A549 (cell line): ENCODE data around the gene BTAF1. TPM values are rescaled to one million over a fixed set of nuclear protein-coding genes. Genes with fewer than 3 reads are reported as not detected.

Experiments used
- ATAC-seq, 2 experiments: fragments of 200-7000 bp in 1 of 2; fragments of >200 bp in 1 of 2; cut with Nextera tagmentation in 1 of 2; cut with Tn5 transposase in 1 of 2; 3 replicates each; pipeline versions ENCODE4 v1.8.0 to v1.9.1; 2018 to 2020; ENCODE audit warnings: mild to moderate bottlenecking in 1 of 2, moderate library complexity in 1 of 2
- CTCF ChIA-PET: fragments of 300-600 bp; sonication (Branson Sonifier 250); formaldehyde crosslinking; extraction: SDS; loops from one replicate; lab custom pipeline; 2021; ENCODE audit warnings: antibody characterized with exemption, inconsistent platforms; lab: Yijun Ruan, JAX
- POLR2A ChIA-PET: fragments of 350-600 bp; formaldehyde crosslinking; extraction: SDS; loops from one replicate; lab custom pipeline; 2021; ENCODE audit warnings: antibody characterized with exemption, inconsistent platforms; lab: Yijun Ruan, JAX
- DNase-seq, 2 experiments: peaks; one replicate each; pipeline versions ENCODE4 v3.0.0 to v3.0.0-alpha.2; 2011 to 2016; ENCODE audit warnings: low read depth in 1 of 2, low spot score in 1 of 2
- FAIRE-seq: peaks from 2 replicates; lab custom pipeline; 2011; peaks lifted over from hg19 to GRCh38; lab: Jason Lieb, UNC
- H3K27ac ChIP-seq, 2 experiments: fragments of >200 bp; sonication (Bioruptor Twin); formaldehyde crosslinking; 3 replicates each; pipeline ENCODE4 v1.5.1; 2016 to 2017
- H3K4me1 ChIP-seq: fragments of >200 bp; sonication (Bioruptor Twin); formaldehyde crosslinking; 3 replicates; pipeline ENCODE4 v1.6.1; 2016
- H3K4me2 ChIP-seq: fragments of >200 bp; sonication (Bioruptor Twin); formaldehyde crosslinking; 3 replicates; pipeline ENCODE4 v1.6.1; 2016
- H3K4me3 ChIP-seq: fragments of >200 bp; sonication (Bioruptor Twin); formaldehyde crosslinking; 3 replicates; pipeline ENCODE4 v1.5.1; 2016
- H3K9me3 ChIP-seq: fragments of >200 bp; sonication (Bioruptor Twin); formaldehyde crosslinking; 3 replicates; pipeline ENCODE4 v1.6.1; 2016
- BCL3 ChIP-seq: fragments of >200 bp; sonication (Bioruptor Twin); formaldehyde crosslinking; IDR thresholded peaks from 3 replicates; pipeline ENCODE4 v1.6.1; 2016
- CBX8 ChIP-seq: fragments of 200-600 bp; sonication (generic); IDR thresholded peaks from 2 replicates; pipeline ENCODE4 v1.6.1; 2016
- CEBPB ChIP-seq, 2 experiments: fragments of >200 bp in 1 of 2; sonication (Bioruptor Twin) in 1 of 2; formaldehyde crosslinking in 1 of 2; IDR thresholded peaks; 2 replicates each; pipeline ENCODE4 v1.6.1; 2012 to 2016
- CHD2 ChIP-seq: fragments of 150-350 bp; IDR thresholded peaks from 2 replicates; pipeline ENCODE4 v1.6.1; 2014; ENCODE audit warnings: low read length; ENCODE audit not compliant: partially characterized antibody
- CHD4 ChIP-seq: fragments of 200-600 bp; sonication (generic); IDR thresholded peaks from 2 replicates; pipeline ENCODE4 v1.6.1; 2016; ENCODE audit warnings: antibody characterized with exemption, mild to moderate bottlenecking, borderline replicate concordance
- CTCF ChIP-seq: fragments of >200 bp; sonication (Bioruptor Twin); formaldehyde crosslinking; IDR thresholded peaks from 3 replicates; pipeline ENCODE4 v1.5.1; 2016
- EHMT2 ChIP-seq: fragments of 200-600 bp; sonication (generic); IDR thresholded peaks from 2 replicates; pipeline ENCODE4 v1.6.1; 2016; ENCODE audit warnings: antibody characterized with exemption, low read depth, mild to moderate bottlenecking, moderate library complexity
- ELK1 ChIP-seq: fragments of 150-350 bp; IDR thresholded peaks from 2 replicates; pipeline ENCODE4 v1.6.1; 2014; ENCODE audit warnings: low read depth, mild to moderate bottlenecking, low read length
- ESRRA ChIP-seq: fragments of 150-350 bp; IDR thresholded peaks from 2 replicates; pipeline ENCODE4 v1.6.1; 2014; ENCODE audit warnings: mild to moderate bottlenecking, low read length, borderline replicate concordance
- FOSB ChIP-seq: fragments of 250-450 bp; sonication (Bioruptor Pico); IDR thresholded peaks from 2 replicates; pipeline ENCODE4 v1.5.0; 2020; ENCODE audit warnings: mild to moderate bottlenecking, moderate library complexity
- FOXS1 ChIP-seq: fragments of 250-450 bp; sonication (Bioruptor Pico); IDR thresholded peaks from 2 replicates; pipeline ENCODE4 v1.5.0; 2020; ENCODE audit warnings: mild to moderate bottlenecking, moderate library complexity
- HES2 ChIP-seq: fragments of >200 bp; sonication (Bioruptor Twin); formaldehyde crosslinking; IDR thresholded peaks from 2 replicates; pipeline ENCODE4 v1.6.1; 2016
- HOXB13 ChIP-seq: fragments of 250-450 bp; sonication (Bioruptor Pico); IDR thresholded peaks from 2 replicates; pipeline ENCODE4 v1.5.0; 2020; ENCODE audit warnings: low read depth, mild to moderate bottlenecking, moderate library complexity
- JUN ChIP-seq, 2 experiments: fragments of >200 bp; sonication (Bioruptor Twin); formaldehyde crosslinking; IDR thresholded peaks; 2 replicates in 1 of 2; 3 replicates in 1 of 2; pipeline ENCODE4 v1.6.1; 2016 to 2017
- JUNB ChIP-seq: fragments of >200 bp; sonication (Bioruptor Twin); formaldehyde crosslinking; IDR thresholded peaks from 2 replicates; pipeline ENCODE4 v1.6.1; 2016
- KDM1A ChIP-seq: fragments of 200-600 bp; sonication (generic); IDR thresholded peaks from 2 replicates; pipeline ENCODE4 v1.6.1; 2016; ENCODE audit warnings: low read depth, mild to moderate bottlenecking
- MAZ ChIP-seq: fragments of 150-350 bp; IDR thresholded peaks from 2 replicates; pipeline ENCODE4 v1.6.1; 2014; ENCODE audit warnings: antibody characterized with exemption, low read depth, low read length, borderline replicate concordance
- NFE2L2 ChIP-seq: fragments of 150-350 bp; conservative IDR thresholded peaks from 2 replicates; pipeline ENCODE4 v1.6.1; 2014; ENCODE audit warnings: low read length
- NPAS2 ChIP-seq: fragments of 250-450 bp; sonication (Bioruptor Pico); IDR thresholded peaks from 2 replicates; pipeline ENCODE4 v1.8.0; 2022; ENCODE audit warnings: mild to moderate bottlenecking, moderate library complexity, borderline replicate concordance
- NR3C1 ChIP-seq: fragments of >200 bp; sonication (Bioruptor Twin); formaldehyde crosslinking; IDR thresholded peaks from 3 replicates; pipeline ENCODE4 v1.6.1; 2017
- POLR2A ChIP-seq: IDR thresholded peaks from 2 replicates; pipeline ENCODE4 v1.6.1; 2012; ENCODE audit warnings: mild to moderate bottlenecking, low read length
- RARB ChIP-seq: fragments of 250-450 bp; sonication (Bioruptor Pico); IDR thresholded peaks from 2 replicates; pipeline ENCODE4 v1.8.0; 2021; ENCODE audit warnings: mild to moderate bottlenecking, moderate library complexity
- RCOR1 ChIP-seq: fragments of 150-350 bp; IDR thresholded peaks from 2 replicates; pipeline ENCODE4 v1.6.1; 2014; ENCODE audit warnings: antibody characterized with exemption, low read length, low read depth
- RFX5 ChIP-seq: fragments of 450-650 bp; IDR thresholded peaks from 2 replicates; pipeline ENCODE4 v1.7.1; 2014; ENCODE audit warnings: antibody characterized with exemption, mild to moderate bottlenecking, moderate library complexity
- TFCP2L1 ChIP-seq: fragments of 250-450 bp; sonication (Bioruptor Pico); IDR thresholded peaks from 2 replicates; pipeline ENCODE4 v1.5.0; 2021; ENCODE audit warnings: mild to moderate bottlenecking
- TP53 ChIP-seq: fragments of 250-450 bp; sonication (Bioruptor Pico); IDR thresholded peaks from 2 replicates; pipeline ENCODE4 v1.5.0; 2021; ENCODE audit warnings: mild to moderate bottlenecking, moderate library complexity
- ZFP36 ChIP-seq: fragments of 450-650 bp; IDR thresholded peaks from 2 replicates; pipeline ENCODE4 v1.6.1; 2014; ENCODE audit warnings: borderline replicate concordance; ENCODE audit not compliant: partially characterized antibody
- ZNF302 ChIP-seq: fragments of 250-450 bp; sonication (Bioruptor Pico); IDR thresholded peaks from 2 replicates; pipeline ENCODE4 v1.9.0; 2021; ENCODE audit warnings: inconsistent platforms, mild to moderate bottlenecking, moderate library complexity
- ZSCAN20 ChIP-seq: fragments of 250-450 bp; sonication (Bioruptor Pico); IDR thresholded peaks from 2 replicates; pipeline ENCODE4 v1.8.0; 2022; ENCODE audit warnings: mild to moderate bottlenecking, moderate library complexity
- WGBS: methylation state at CpG from one replicate; pipeline ENCODE4 v1.1.6; 2017; ENCODE audit errors: missing lambda C conversion rate; 5-methylcytosine and 5-hydroxymethylcytosine counted together
- polyA plus RNA-seq, 4 experiments: library from polyadenylated mRNA; depleted of rRNA in 3 of 4; stranded (reverse); fragments of >200 nt; fragmentation: RNase III in 1 of 4; extraction: RNeasy Plus Mini Kit Qiagen cat#74134 plus additional on column Dnase treatment in 1 of 4; gene quantifications; 2 replicates in 3 of 4; 3 replicates in 1 of 4; pipeline ENCODE4 v1.2.3, GENCODE V29; 2011 to 2017

BTAF1 gene
- polyA plus RNA-seq, 2 of the 4 experiments (the other 2 are of a cell fraction), result 16.7 to 54.7 TPM

GRCh38 chr10:92047215-92047614 lies 123.6 kb downstream of the BTAF1 start:
- CTCF ChIA-PET, result interaction anchor here (0.6 to 0.7 kb wide), 2 partner anchors 150 to 288 kb away, joined by 3 to 4 read pairs; no protein-coding TSS in a partner anchor
- Histone ChIP-seq H3K27ac (no peak overlapping the region), H3K4me3 (no peak overlapping the region), H3K4me1 (no peaks in the 10 kb centered on the region), H3K9me3 (no peaks in the 10 kb centered on the region), H3K4me2 (no peak overlapping the region)
- DNase-seq (no peak), FAIRE-seq (no peak), ATAC-seq (no peak)
- POLR2A ChIA-PET, result no interaction called here
- TF ChIP-seq TP53 (CRISPR knock-in tag), result no peak
- TF ChIP-seq MAZ, result no peak
- no peak for TF ChIP-seq NPAS2 (CRISPR knock-in tag)
- no peak for TF ChIP-seq CHD4
- no peak for TF ChIP-seq POLR2A
- no peak for TF ChIP-seq ZSCAN20
- no peak for TF ChIP-seq TFCP2L1
- TF ChIP-seq HOXB13, result no peak
- TF ChIP-seq NFE2L2, result no peak
- TF ChIP-seq RFX5, result no peak
- TF ChIP-seq, all 56 proteins: peak for 0

GRCh38 chr10:92052088-92052487 lies 128.5 kb downstream of the BTAF1 start:
- no peak for DNase-seq
- no peak for ATAC-seq
- Histone ChIP-seq H3K4me3 (no peak overlapping the region), H3K9me3 (no peaks in the 10 kb centered on the region), H3K4me2 (no peak overlapping the region), H3K4me1 (no peaks in the 10 kb centered on the region), H3K27ac (no peak overlapping the region)
- no peak for TF ChIP-seq NPAS2 (CRISPR knock-in tag)
- TF ChIP-seq RARB (CRISPR knock-in tag), result no peak
- no peak for TF ChIP-seq CBX8
- TF ChIP-seq RCOR1, result no peak
- TF ChIP-seq NR3C1, result no peak
- TF ChIP-seq JUN (IDR thresholded peaks at IDR 0.05), result no peak
- no peak for TF ChIP-seq POLR2A
- no peak for TF ChIP-seq ELK1
- TF ChIP-seq CHD2, result no peak
- FAIRE-seq, result no peak
- WGBS, result 81% methylated on average over 18 of the region's 18 CpGs
- ChIA-PET POLR2A (no interaction called here), CTCF (interaction anchor here (1.1 kb wide), 1 partner anchor 36 kb away, joined by 4 read pairs; no protein-coding TSS in a partner anchor)

- Histone ChIP-seq H3K27ac (no peak overlapping the region), H3K4me1 (no peaks in the 10 kb centered on the region), H3K4me2 (no peak overlapping the region), H3K9me3 (no peaks in the 10 kb centered on the region), H3K4me3 (no peak overlapping the region)
- 73% methylated on average over 5 of the region's 5 CpGs for WGBS
- CTCF ChIA-PET, result no interaction called here
- ATAC-seq (no peak), FAIRE-seq (no peak), DNase-seq (no peak)
- POLR2A ChIA-PET, result no interaction called here
- TF ChIP-seq ESRRA (no peak), MAZ (no peak), CTCF (no peak), JUNB (no peak)
Measured at GRCh38 chr10:92052741-92053140, 129.2 kb downstream of the BTAF1 start.

- DNase-seq (no peak), FAIRE-seq (no peak), ATAC-seq (no peak)
- Histone ChIP-seq H3K4me3 (no peak overlapping the region), H3K4me2 (no peak overlapping the region), H3K9me3 (no peaks in the 10 kb centered on the region), H3K4me1 (no peaks in the 10 kb centered on the region), H3K27ac (no peak overlapping the region)
- no peak for TF ChIP-seq ZFP36
- no peak for TF ChIP-seq MAZ
- TF ChIP-seq HOXB13, result no peak
- TF ChIP-seq HES2, result no peak
- TF ChIP-seq FOSB (CRISPR knock-in tag), result no peak
- TF ChIP-seq CEBPB (IDR thresholded peaks at IDR 0.05), result no peak
- TF ChIP-seq FOXS1 (CRISPR knock-in tag), result no peak
- TF ChIP-seq JUNB, result no peak
- TF ChIP-seq BCL3, result no peak
- no peak for TF ChIP-seq RFX5
- TF ChIP-seq KDM1A, result no peak
- no peak for TF ChIP-seq ZNF302 (CRISPR knock-in tag)
- TF ChIP-seq POLR2A, result no peak
- TF ChIP-seq EHMT2, result no peak
- CTCF ChIA-PET, result no interaction called here
- POLR2A ChIA-PET, result no interaction called here
Measured at GRCh38 chr10:92054807-92055206, 131.2 kb downstream of the BTAF1 start.
